ENCODE results near the gene PLSCR4.

Gene PLSCR4

DNA sequence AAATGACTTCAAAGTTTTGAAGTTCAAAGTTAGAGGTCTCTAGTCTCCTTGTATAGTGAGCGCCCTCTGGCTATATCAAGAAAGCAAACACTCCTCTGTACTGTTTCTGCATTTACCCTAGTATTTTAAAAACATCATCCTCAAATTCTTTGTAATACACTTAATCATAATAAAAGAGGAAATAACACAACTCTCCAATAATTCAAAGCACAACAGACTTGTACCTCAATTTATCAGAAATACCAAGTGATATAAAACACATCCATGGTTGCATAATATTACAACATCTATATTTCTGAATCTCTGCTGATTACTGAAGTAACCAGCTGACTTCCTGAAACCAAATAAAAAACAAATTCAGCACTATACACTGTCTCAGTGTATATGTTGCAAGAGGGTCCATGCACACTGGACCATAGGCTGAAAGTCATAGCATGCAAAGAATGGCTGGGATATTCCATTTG lies 102.4 kb downstream of the PLSCR4 start:
- no peak for TF ChIP-seq MYC (IDR thresholded peaks at IDR 0.05; ENCODE audit: low read depth, low read length)
- no peak for TF ChIP-seq POLR2A (IDR thresholded peaks at IDR 0.05; ENCODE audit: extremely low read depth, insufficient read length)
- TF ChIP-seq, protein P1, sequence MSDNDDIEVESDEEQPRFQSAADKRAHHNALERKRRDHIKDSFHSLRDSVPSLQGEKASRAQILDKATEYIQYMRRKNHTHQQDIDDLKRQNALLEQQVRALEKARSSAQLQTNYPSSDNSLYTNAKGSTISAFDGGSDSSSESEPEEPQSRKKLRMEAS (IDR thresholded peaks at IDR 0.05; ENCODE audit: low read depth, low read length), result no peak
- TF ChIP-seq, protein P2, sequence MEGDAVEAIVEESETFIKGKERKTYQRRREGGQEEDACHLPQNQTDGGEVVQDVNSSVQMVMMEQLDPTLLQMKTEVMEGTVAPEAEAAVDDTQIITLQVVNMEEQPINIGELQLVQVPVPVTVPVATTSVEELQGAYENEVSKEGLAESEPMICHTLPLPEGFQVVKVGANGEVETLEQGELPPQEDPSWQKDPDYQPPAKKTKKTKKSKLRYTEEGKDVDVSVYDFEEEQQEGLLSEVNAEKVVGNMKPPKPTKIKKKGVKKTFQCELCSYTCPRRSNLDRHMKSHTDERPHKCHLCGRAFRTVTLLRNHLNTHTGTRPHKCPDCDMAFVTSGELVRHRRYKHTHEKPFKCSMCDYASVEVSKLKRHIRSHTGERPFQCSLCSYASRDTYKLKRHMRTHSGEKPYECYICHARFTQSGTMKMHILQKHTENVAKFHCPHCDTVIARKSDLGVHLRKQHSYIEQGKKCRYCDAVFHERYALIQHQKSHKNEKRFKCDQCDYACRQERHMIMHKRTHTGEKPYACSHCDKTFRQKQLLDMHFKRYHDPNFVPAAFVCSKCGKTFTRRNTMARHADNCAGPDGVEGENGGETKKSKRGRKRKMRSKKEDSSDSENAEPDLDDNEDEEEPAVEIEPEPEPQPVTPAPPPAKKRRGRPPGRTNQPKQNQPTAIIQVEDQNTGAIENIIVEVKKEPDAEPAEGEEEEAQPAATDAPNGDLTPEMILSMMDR (IDR thresholded peaks at IDR 0.05; ENCODE audit: low read depth, low read length), result no peak
- DNase-seq (ENCODE audit: low read depth), result no peak
- no peak overlapping the region for H3K4me3 ChIP-seq (ENCODE audit: low read depth, low read length)

DNA sequence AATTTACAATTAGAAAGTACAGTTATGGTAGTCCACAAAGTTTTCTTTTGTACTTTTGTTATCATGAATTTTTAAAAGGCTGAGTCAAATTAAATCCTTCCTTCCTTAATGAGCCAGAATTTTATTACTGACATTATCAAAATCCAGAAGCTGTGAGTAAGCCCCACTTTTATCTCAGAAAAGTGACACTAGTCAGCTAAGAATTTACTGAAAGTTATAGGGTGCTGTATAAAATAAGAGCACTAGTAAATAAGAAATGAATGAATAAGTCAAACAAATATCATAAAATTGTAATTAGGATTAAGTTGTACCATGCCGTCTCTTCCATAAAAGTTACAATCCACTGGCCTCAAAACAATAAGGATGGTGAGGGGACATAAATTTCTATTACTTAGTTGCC lies 105.3 kb downstream of the PLSCR4 start:
- TF ChIP-seq, protein P2 (IDR thresholded peaks at IDR 0.05; ENCODE audit: low read depth, low read length), result no peak
- TF ChIP-seq POLR2A (IDR thresholded peaks at IDR 0.05; ENCODE audit: extremely low read depth, insufficient read length) (no peak), MYC (IDR thresholded peaks at IDR 0.05; ENCODE audit: low read depth, low read length) (no peak)
- TF ChIP-seq, protein P1 (IDR thresholded peaks at IDR 0.05; ENCODE audit: low read depth, low read length), result no peak
- no peak for DNase-seq (ENCODE audit: low read depth)
- H3K4me3 ChIP-seq (ENCODE audit: low read depth, low read length), result no peak overlapping the region

DNA sequence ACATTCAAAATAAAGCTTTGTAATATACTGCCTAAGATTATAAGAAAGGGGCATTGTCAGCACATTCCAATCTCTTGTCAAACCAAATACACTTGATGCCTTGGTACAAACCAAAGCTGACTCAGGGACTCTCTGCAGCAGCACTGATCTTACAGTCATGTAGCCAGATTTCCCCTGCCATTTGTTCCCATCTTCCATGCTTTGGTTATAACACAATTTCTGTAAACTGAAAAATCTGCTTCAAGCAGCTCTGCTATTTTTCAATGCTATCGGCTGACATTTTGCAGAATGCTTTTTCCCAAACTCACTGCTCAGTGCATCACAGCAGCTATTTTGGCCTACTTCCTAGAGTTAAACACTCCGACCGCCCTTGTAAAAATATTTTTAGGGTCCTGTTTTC lies 108.1 kb downstream of the PLSCR4 start:
- TF ChIP-seq, protein P1 (IDR thresholded peaks at IDR 0.05; ENCODE audit: low read depth, low read length), result no peak
- TF ChIP-seq, protein P2 (IDR thresholded peaks at IDR 0.05; ENCODE audit: low read depth, low read length), result no peak
- TF ChIP-seq MYC (IDR thresholded peaks at IDR 0.05; ENCODE audit: low read depth, low read length), result no peak
- TF ChIP-seq POLR2A (IDR thresholded peaks at IDR 0.05; ENCODE audit: extremely low read depth, insufficient read length), result no peak
- no peak for DNase-seq (ENCODE audit: low read depth)
- no peak overlapping the region for H3K4me3 ChIP-seq (ENCODE audit: low read depth, low read length)

Measured in NB4 (cell line).